ENCODE measurements around the gene STK32C. TPM values are rescaled to one million over a fixed set of nuclear protein-coding genes. Genes with fewer than 3 reads are reported as not detected.

Gene STK32C
- total RNA-seq, 1 experiment from 2014 or later: 20.7 TPM

DNA sequence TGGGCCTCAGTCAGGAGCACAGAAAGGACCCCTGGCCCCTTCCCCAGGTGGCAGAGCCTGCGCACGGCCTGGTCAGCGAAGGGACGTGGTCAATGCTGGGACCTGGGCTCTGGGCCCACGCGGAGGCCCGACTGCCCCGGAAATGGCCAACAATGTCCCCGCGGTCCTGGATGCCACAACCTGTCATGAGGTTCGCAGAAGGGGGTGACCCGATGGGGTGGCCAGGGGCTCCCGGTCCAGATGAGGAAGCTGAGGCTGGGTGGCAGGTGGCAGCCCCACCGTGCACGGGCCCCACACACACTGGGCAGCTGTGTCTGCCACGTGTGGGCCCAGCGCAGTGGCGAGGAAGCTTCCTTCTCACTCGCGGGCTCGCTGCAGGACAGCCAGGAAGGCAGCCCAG lies 71.6 kb downstream of the STK32C start:
- no peak overlapping the region for H3K27ac Mint-ChIP-seq (ENCODE audit: low read depth, unreplicated experiment)

DNA sequence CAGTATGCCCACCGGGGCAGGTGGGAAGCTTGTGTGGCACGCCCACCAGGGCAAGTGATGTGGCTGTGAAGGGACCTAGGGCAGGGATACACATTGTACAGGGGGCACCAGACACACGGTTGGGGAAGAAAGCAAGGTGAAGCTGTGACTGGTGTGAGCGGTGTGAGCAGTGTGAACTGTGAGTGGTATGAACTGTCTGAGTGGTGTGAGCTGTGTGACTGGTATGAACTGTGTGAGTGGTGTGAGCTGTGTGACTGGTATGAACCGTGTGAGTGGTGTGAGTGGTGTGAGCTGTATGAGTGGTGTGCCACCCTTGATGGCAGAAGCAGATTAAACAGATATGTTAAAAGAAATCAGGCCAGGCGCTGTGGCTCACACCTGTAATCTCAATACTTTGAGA lies 72.9 kb downstream of the STK32C start:
- TF ChIP-seq, protein P1, sequence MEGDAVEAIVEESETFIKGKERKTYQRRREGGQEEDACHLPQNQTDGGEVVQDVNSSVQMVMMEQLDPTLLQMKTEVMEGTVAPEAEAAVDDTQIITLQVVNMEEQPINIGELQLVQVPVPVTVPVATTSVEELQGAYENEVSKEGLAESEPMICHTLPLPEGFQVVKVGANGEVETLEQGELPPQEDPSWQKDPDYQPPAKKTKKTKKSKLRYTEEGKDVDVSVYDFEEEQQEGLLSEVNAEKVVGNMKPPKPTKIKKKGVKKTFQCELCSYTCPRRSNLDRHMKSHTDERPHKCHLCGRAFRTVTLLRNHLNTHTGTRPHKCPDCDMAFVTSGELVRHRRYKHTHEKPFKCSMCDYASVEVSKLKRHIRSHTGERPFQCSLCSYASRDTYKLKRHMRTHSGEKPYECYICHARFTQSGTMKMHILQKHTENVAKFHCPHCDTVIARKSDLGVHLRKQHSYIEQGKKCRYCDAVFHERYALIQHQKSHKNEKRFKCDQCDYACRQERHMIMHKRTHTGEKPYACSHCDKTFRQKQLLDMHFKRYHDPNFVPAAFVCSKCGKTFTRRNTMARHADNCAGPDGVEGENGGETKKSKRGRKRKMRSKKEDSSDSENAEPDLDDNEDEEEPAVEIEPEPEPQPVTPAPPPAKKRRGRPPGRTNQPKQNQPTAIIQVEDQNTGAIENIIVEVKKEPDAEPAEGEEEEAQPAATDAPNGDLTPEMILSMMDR (IDR thresholded peaks at IDR 0.05; ENCODE audit: unreplicated experiment): no peak
- POLR2A ChIA-PET: no interaction called here
- Mint-ChIP-seq H3K4me3 (ENCODE audit: unreplicated experiment) (no peak overlapping the region), H3K36me3 (ENCODE audit: insufficient read depth, unreplicated experiment) (peaks cover under 1% of the 10 kb centered on the region), H3K27ac (ENCODE audit: low read depth, unreplicated experiment) (no peak overlapping the region), H3K27me3 (ENCODE audit: insufficient read depth, unreplicated experiment) (no peaks in the 10 kb centered on the region), H3K9me3 (ENCODE audit: unreplicated experiment) (no peaks in the 10 kb centered on the region), H3K4me1 (ENCODE audit: insufficient read depth, unreplicated experiment) (no peaks in the 10 kb centered on the region)
- no peak for DNase-seq (ENCODE audit: unreplicated experiment)
- intact Hi-C loops (cut with micrococcal nuclease): no loop called here
- BruUV-seq (replicated peaks): no TSS peak
- CTCF ChIA-PET: interaction anchor here (0.9 to 1.7 kb wide), 2 partner anchors 87 to 118 kb away, joined by 4 to 6 read pairs; no protein-coding TSS in a partner anchor

More for the DNA sequence above, 71.6 kb downstream of the STK32C start:
- H3K4me1 Mint-ChIP-seq (ENCODE audit: insufficient read depth, unreplicated experiment): no peaks in the 10 kb centered on the region
- BruUV-seq (replicated peaks): no TSS peak
- H3K36me3 Mint-ChIP-seq (ENCODE audit: insufficient read depth, unreplicated experiment): no peaks in the 10 kb centered on the region
- ChIA-PET POLR2A (no interaction called here), CTCF (no interaction called here)
- no peaks in the 10 kb centered on the region for H3K27me3 Mint-ChIP-seq (ENCODE audit: insufficient read depth, unreplicated experiment)
- DNase-seq (ENCODE audit: unreplicated experiment): no peak
- TF ChIP-seq, protein P1 (IDR thresholded peaks at IDR 0.05; ENCODE audit: unreplicated experiment): no peak
- no peak overlapping the region for H3K4me3 Mint-ChIP-seq (ENCODE audit: unreplicated experiment)
- no peaks in the 10 kb centered on the region for H3K9me3 Mint-ChIP-seq (ENCODE audit: unreplicated experiment)
- intact Hi-C loops (cut with micrococcal nuclease): no loop called here

DNA sequence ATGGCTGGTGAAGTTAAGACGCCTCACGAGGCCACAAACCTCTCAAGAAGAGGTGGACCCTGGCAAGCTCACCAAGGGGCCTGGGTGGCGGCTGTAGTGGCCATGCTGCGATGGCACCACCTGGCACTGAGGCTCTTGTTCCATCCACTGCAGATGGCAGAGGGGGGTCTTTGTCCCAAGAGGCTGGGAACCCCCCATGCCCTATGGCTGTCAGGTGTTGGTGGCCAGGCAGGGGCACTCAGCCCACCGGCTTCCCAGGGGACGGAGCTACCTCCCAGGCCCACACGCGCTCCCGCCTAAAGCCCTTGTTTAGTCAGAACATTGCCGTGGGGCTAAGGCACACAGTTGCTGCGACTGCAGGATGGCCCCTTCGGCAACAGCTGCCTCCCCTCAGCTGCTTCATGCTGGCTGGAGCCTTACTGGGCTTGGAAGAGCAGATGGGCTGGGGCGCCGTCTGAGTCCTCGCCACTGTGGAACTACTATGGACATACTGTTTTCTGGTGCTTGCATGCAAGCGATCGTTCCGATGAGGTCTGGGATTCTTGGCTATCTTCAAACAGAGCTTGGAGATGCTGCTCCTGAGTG lies 74.2 kb downstream of the STK32C start:
- no peak for DNase-seq (ENCODE audit: unreplicated experiment)
- TF ChIP-seq, protein P1 (IDR thresholded peaks at IDR 0.05; ENCODE audit: unreplicated experiment): no peak
- H3K36me3 Mint-ChIP-seq (ENCODE audit: insufficient read depth, unreplicated experiment): peaks cover 4% of the 10 kb centered on the region

DNA sequence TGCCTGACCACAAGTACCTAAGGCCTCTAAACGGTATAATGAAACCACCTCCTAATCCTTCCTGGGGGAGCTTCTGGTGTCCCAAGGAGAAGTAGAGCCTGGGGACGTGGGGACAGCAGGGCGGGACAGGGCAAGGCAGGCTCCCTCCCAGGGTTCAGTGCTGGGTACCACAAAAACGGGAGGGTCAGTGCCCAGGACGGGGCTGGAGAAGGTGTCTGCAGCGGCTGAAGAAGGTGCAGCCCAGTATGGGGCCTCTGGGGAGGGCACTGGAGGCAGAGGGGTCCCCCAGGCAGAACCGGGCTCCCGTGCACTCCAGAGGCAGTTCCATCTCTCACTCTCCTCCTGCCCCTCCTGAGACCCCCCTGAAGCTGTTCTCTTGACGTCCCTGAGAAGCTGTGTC lies 74.8 kb downstream of the STK32C start:
- DNase-seq (ENCODE audit: unreplicated experiment): no peak
- Mint-ChIP-seq H3K4me1 (ENCODE audit: insufficient read depth, unreplicated experiment) (no peaks in the 10 kb centered on the region), H3K36me3 (ENCODE audit: insufficient read depth, unreplicated experiment) (peaks cover 4% of the 10 kb centered on the region), H3K27me3 (ENCODE audit: insufficient read depth, unreplicated experiment) (no peaks in the 10 kb centered on the region), H3K27ac (ENCODE audit: low read depth, unreplicated experiment) (no peak overlapping the region), H3K4me3 (ENCODE audit: unreplicated experiment) (no peak overlapping the region), H3K9me3 (ENCODE audit: unreplicated experiment) (no peaks in the 10 kb centered on the region)
- ChIA-PET CTCF (interaction anchor here (0.6 to 1.7 kb wide), 4 partner anchors 10 to 310 kb away, joined by 3 to 6 read pairs (median 4); no protein-coding TSS in a partner anchor), POLR2A (no interaction called here)
- intact Hi-C loops (cut with micrococcal nuclease): no loop called here
- TF ChIP-seq, protein P1 (IDR thresholded peaks at IDR 0.05; ENCODE audit: unreplicated experiment): no peak
- BruUV-seq (replicated peaks): no TSS peak

More for the DNA sequence above, 74.2 kb downstream of the STK32C start:
- Mint-ChIP-seq H3K27ac (ENCODE audit: low read depth, unreplicated experiment) (no peak overlapping the region), H3K4me3 (ENCODE audit: unreplicated experiment) (no peak overlapping the region), H3K27me3 (ENCODE audit: insufficient read depth, unreplicated experiment) (no peaks in the 10 kb centered on the region), H3K4me1 (ENCODE audit: insufficient read depth, unreplicated experiment) (no peaks in the 10 kb centered on the region), H3K9me3 (ENCODE audit: unreplicated experiment) (no peaks in the 10 kb centered on the region)
- no TSS peak for BruUV-seq (replicated peaks)
- POLR2A ChIA-PET: no interaction called here
- intact Hi-C loops (cut with micrococcal nuclease): no loop called here
- CTCF ChIA-PET: interaction anchor here (0.6 to 1.7 kb wide), 6 partner anchors 11 to 413 kb away, joined by 3 to 6 read pairs (median 4); no protein-coding TSS in a partner anchor
